GM12878 (cell line): Measurements from ENCODE around the gene DPY19L3.

Source experiments
- POLR2A ChIP-seq: IDR thresholded peaks from 2 replicates; pipeline ENCODE4 v1.6.1; 2011; ENCODE audit warnings: low read depth, mild to moderate bottlenecking, low read length
- TF ChIP-seq, protein P1 (sequence below): IDR thresholded peaks from 2 replicates; pipeline ENCODE4 v1.6.1; 2012; ENCODE audit warnings: low read depth, low read length, improper control_type of control experiment

DNA sequence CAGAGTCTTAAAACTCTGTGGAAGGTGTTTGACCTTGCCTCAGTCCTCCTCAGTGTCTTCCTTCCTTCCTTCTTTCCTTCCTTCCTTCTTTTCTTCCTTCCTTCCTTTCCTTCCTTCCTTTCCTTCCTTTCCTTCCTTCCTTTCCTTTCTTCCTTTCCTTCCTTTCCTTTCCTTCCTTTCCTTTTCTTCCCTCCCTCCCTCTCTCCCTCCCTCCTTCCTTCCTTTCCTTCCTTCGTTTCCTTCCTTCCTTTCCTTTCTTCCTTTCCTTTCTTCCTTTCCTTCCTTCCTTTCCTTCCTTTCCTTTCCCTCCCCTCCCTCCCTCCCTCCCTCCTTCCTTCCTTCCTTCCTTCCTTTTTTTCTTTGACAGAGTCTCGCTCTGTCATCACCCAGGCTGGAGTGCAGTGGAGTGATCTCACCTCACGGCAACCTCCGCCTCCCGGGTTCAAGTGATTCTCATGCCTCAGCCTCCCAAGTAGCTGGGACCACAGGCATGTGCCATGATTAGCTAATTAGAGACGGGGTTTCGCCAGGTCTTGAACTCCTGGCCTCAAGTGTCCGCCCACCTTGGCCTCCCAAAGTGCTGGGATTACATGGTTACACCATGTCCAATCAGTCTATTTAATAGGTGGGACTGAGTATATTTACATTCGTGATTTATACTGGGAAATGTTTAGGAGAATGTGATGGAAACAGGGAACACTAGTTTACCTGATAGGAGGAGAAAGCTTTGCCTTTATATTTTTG is 43.8 kb upstream of the DPY19L3 start:
- TF ChIP-seq, protein P1, sequence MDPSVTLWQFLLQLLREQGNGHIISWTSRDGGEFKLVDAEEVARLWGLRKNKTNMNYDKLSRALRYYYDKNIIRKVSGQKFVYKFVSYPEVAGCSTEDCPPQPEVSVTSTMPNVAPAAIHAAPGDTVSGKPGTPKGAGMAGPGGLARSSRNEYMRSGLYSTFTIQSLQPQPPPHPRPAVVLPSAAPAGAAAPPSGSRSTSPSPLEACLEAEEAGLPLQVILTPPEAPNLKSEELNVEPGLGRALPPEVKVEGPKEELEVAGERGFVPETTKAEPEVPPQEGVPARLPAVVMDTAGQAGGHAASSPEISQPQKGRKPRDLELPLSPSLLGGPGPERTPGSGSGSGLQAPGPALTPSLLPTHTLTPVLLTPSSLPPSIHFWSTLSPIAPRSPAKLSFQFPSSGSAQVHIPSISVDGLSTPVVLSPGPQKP: no peak
- no peak for TF ChIP-seq POLR2A
